Testis (tissue), 5 donors: ENCODE results near the gene KRT8. TPM values are rescaled to one million over a fixed set of nuclear protein-coding genes. Genes with fewer than 3 reads are reported as not detected.
"Not testable (repeated sequence)": the region's sequence is repeated elsewhere in the genome, so short reads cannot be mapped to it uniquely, and the experiment has no call there.

ENCODE experiments used
- DNase-seq: peaks from one replicate; pipeline ENCODE4 v3.0.0-alpha.2; 2019
- H3K27ac ChIP-seq, 2 donors: fragments of 200-600 bp; sonication (generic); one replicate each; pipeline ENCODE4 v1.5.1; 2019
- H3K27me3 ChIP-seq: fragments of 200-600 bp; sonication (generic); one replicate; pipeline ENCODE4 v1.5.1; 2019
- H3K36me3 ChIP-seq: fragments of 200-600 bp; sonication (generic); one replicate; pipeline ENCODE4 v1.5.1; 2017; ENCODE audit warnings: low read depth; ENCODE audit errors: missing control alignments
- H3K4me1 ChIP-seq: fragments of 200-600 bp; sonication (generic); one replicate; pipeline ENCODE4 v1.5.1; 2019
- H3K4me3 ChIP-seq, 2 donors: fragments of 200-600 bp; sonication (generic); one replicate each; pipeline ENCODE4 v1.5.1; 2017 to 2019
- H3K9me3 ChIP-seq: fragments of 200-600 bp; sonication (generic); one replicate; pipeline ENCODE4 v1.5.1; 2017
- CTCF ChIP-seq, 3 experiments: fragments of 450-650 bp in 2 of 3; fragments of 200-600 bp in 1 of 3; sonication (generic) in 1 of 3; IDR thresholded peaks; one replicate each; pipeline ENCODE4 v1.5.1; 2016 to 2019; ENCODE audit warnings: antibody characterized with exemption in 3 of 3, mild to moderate bottlenecking in 2 of 3, moderate library complexity in 1 of 3
- POLR2A ChIP-seq: fragments of 450-650 bp; IDR thresholded peaks from one replicate; pipeline ENCODE4 v1.6.1; 2017; ENCODE audit warnings: antibody characterized with exemption, mild to moderate bottlenecking, moderate library complexity
- WGBS, 2 donors: methylation state at CpG; one replicate each; pipeline ENCODE4 v1.1.5; 2018; 5-methylcytosine and 5-hydroxymethylcytosine counted together
- intact Hi-C: fragments of 100-400 bp; cut with DNase I; formaldehyde crosslinking; loops from one replicate; pipeline ENCODE4 v1.15.1; 2023; ENCODE audit warnings: low total_unique reads
- long read RNA-seq, 2 donors: transcript quantifications; one replicate each; lab custom pipeline, GENCODE V29; 2026
- polyA plus RNA-seq: library from polyadenylated mRNA; stranded (reverse); fragments of 350-450 nt; fragmentation: Illumina TruSeq; extraction: RNeasy Lipid Tissue Mini Kit (QIAGEN cat#74804); gene quantifications from one replicate; pipeline ENCODE4 v1.2.3, GENCODE V29; 2014; ENCODE audit warnings: low read depth, low replicate concordance; ENCODE audit not compliant: insufficient read depth
- total RNA-seq, 2 donors: library from RNA; depleted of rRNA; stranded (reverse); fragments of >200 nt; gene quantifications; one replicate each; pipeline ENCODE4 v1.2.3, GENCODE V29; 2016

The KRT8 gene
- total RNA-seq (10 to 100 TPM; 13.2 to 14.6 TPM), polyA plus RNA-seq (63.0 TPM)
- long read RNA-seq, donor 1, partial matches to known transcripts = 159 of 162 reads
- long read RNA-seq, donor 1, other reads (novel, unspliced or antisense) = 0 of 162 reads
- long read RNA-seq, donor 2, partial matches to known transcripts = 38 of 39 reads
- long read RNA-seq, donor 2, other reads (novel, unspliced or antisense) = 0 of 39 reads

DNA sequence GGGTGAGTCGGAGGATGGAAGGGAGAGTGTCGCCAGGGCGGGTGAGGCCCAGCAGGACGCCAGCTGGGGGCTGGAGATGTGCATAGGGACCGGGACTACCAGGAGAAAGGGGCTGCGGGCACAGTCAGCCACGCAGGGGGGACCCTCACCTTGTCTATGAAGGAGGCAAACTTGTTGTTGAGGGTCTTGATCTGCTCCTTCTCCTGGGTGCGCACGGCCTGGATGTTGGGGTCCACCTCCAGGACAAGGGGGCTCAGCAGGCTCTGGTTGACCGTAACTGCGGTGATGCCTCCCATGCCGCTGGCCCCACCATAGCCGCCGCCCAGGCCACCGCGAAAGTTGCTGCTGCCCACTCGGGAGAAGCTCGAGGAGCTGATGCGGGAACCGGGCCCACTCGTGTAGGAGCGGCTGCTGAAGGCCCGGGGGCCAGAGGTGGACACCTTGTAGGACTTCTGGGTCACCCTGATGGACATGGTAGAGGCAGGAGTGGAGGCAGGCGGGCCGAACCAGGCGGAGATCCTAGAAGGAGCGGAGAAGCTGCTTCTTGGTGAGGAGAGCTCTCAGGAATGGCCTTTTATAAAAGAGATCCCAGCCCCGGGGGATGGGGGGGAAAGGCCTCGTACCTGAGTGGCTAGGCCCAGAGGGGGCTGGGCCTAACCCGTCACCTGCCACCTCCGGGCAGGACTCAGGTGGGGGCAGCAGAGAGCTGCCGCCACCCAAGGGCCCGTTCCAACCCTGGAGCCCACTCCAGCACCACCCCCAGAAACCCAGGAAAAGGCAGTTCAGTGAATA lies at the start of gene KRT8:
Gene KRT8, minus strand, starts transcription at position 568 of the 792 bp plus-strand sequence. Its CDS starts 95 bp downstream, at position 473.
- intact Hi-C loops, H3K36me3 ChIP-seq, H3K27me3 ChIP-seq, H3K9me3 ChIP-seq, DNase-seq: not testable (repeated sequence)
- 55 to 69% methylated on average over 20 to 33 of the region's 33 CpGs for WGBS, 2 donors
- Histone ChIP-seq H3K27ac (peak within 1 kb of the TSS in 1 of 2 donors; percentile 37), H3K4me3 (peak within 1 kb of the TSS; percentile 31 to 60), H3K4me1 (peaks cover 12% of the 10 kb centered on the region)

DNA sequence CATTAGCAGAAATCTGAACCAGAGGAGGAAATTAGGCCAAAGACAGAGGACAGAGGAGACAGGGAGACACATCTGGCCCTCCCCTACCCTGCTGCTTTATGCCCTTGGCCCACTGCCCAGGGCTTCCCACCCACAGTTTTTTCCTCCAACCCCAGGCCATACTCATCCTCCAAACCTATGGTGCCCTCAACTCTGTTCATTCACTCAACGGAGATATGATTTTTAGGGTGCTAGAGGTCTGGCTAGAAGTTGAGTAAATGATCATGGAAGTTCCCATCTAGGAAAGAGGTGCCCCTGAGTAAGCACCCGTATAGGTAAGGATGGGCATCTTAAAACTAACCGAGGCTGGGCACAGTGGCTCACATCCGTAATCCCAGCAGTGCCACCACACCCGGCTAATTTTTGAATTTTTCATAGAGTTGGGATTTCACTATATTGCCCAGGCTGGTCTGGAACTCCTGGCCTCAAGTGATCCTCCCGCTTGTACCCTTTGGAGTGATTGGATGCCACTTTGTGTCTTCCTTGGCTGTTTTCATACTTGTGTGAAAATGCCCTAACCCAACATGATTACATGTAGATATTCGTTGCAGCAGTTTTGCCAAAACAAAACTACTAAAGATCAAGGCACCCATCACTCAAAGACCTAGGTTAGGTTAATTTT lies 48.4 kb upstream of the KRT8 start:
- TF ChIP-seq POLR2A (no peak), CTCF (IDR thresholded peaks at IDR 0.05) (no peak)
- Histone ChIP-seq H3K27ac (no peak overlapping the region), H3K36me3 (no peaks in the 10 kb centered on the region), H3K4me1 (peaks cover 3% of the 10 kb centered on the region), H3K9me3 (no peaks in the 10 kb centered on the region), H3K4me3 (no peak overlapping the region), H3K27me3 (no peaks in the 10 kb centered on the region)
- intact Hi-C loops = no loop called here
- 94% methylated on average over 7 of the region's 7 CpGs for WGBS, 2 donors
- no peak for DNase-seq

DNA sequence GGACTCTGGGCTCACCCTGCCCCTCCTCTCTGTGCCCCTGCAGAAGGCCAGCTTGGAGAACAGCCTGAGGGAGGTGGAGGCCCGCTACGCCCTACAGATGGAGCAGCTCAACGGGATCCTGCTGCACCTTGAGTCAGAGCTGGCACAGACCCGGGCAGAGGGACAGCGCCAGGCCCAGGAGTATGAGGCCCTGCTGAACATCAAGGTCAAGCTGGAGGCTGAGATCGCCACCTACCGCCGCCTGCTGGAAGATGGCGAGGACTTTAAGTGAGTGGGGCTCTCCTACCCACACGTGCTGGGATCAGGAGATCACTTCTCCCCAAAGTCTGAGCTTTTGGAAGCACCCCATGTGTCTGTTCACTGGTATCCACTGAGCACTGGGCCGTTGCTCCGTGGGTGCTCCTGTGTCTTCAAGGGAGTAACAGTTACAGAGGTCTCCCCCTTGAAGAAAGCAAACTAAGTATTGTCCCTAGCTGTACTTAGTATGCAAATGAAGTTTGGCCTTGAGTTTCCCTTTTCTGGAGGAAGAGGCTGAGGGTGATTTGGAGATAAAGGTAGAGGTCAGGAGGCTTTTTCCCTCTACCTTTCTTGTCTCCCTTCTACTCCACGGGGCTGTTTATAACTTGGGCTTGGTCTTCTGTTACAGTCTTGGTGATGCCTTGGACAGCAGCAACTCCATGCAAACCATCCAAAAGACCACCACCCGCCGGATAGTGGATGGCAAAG lies 47.4 kb upstream of the KRT8 start:
- intact Hi-C loops = no loop called here
- Histone ChIP-seq H3K27me3 (no peaks in the 10 kb centered on the region), H3K4me1 (peaks cover 3% of the 10 kb centered on the region), H3K27ac (no peak overlapping the region), H3K9me3 (no peaks in the 10 kb centered on the region), H3K4me3 (no peak overlapping the region), H3K36me3 (no peaks in the 10 kb centered on the region)
- 80 to 86% methylated on average over 15 of the region's 15 CpGs for WGBS, 2 donors
- TF ChIP-seq POLR2A (no peak), CTCF (IDR thresholded peaks at IDR 0.05) (peak in 2 of 3 experiments; percentile 4 to 10)
- DNase-seq = peak; percentile 60

DNA sequence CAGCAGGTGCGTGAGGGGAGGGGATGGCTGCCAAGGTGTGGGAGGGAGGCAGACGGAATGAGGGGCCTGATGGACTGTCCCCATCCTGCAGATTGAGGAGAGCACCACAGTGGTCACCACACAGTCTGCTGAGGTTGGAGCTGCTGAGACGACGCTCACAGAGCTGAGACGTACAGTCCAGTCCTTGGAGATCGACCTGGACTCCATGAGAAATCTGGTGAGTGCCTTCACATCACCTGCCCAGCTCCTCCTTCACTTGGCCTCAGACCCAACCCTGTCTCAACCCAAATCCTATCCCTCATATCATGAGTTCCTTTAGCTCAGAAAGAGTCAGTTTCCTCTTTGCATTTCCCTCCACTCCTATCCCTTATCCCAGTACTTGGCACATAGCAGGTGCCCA lies 46.8 kb upstream of the KRT8 start:
- Histone ChIP-seq H3K27ac (no peak overlapping the region), H3K36me3 (no peaks in the 10 kb centered on the region), H3K4me3 (no peak overlapping the region), H3K4me1 (peaks cover 6% of the 10 kb centered on the region), H3K9me3 (no peaks in the 10 kb centered on the region), H3K27me3 (no peaks in the 10 kb centered on the region)
- 83 to 85% methylated on average over 4 to 6 of the region's 6 CpGs for WGBS, 2 donors
- TF ChIP-seq CTCF (IDR thresholded peaks at IDR 0.05) (no peak), POLR2A (no peak)
- intact Hi-C loops = no loop called here
- DNase-seq = no peak

- TF ChIP-seq CTCF (IDR thresholded peaks at IDR 0.05) = no peak
- no peak for TF ChIP-seq POLR2A
- Histone ChIP-seq H3K27me3 (no peaks in the 10 kb centered on the region), H3K27ac (no peak overlapping the region), H3K36me3 (no peaks in the 10 kb centered on the region), H3K9me3 (no peaks in the 10 kb centered on the region), H3K4me1 (peaks cover 9% of the 10 kb centered on the region), H3K4me3 (no peak overlapping the region)
- DNase-seq = no peak
- WGBS, 2 donors = 91 to 97% methylated on average over 1 of the region's 1 CpG
- intact Hi-C loops = no loop called here
Observed at GRCh38 chr12:52951126-52951525, 46.2 kb upstream of the KRT8 start.
